OCI-LY7 (cell line): ENCODE results near the gene TAGLN2. TPM values are rescaled to one million over a fixed set of nuclear protein-coding genes. Genes with fewer than 3 reads are reported as not detected.

ENCODE experiments used
- BruUV-seq: library from RNA; stranded (reverse); fragments of 400-500 nt; replicated peaks from 2 replicates; lab custom pipeline; 2021; lab: Mats Ljungman, UMichigan
- CTCF ChIA-PET: fragments of 300-600 bp; sonication (Branson Sonifier 250); formaldehyde crosslinking; loops from one replicate; lab custom pipeline; 2022; ENCODE audit warnings: antibody characterized with exemption; ENCODE audit not compliant: unreplicated experiment; lab: Charles Lee
- POLR2A ChIA-PET: fragments of 300-600 bp; sonication (Branson Sonifier 250); formaldehyde crosslinking; loops from one replicate; lab custom pipeline; 2022; ENCODE audit warnings: antibody characterized with exemption; lab: Charles Lee
- DNase-seq: peaks from one replicate; pipeline ENCODE4 v3.0.0-alpha.2; 2015; ENCODE audit warnings: low spot score
- H2AFZ ChIP-seq: fragments of 200-600 bp; sonication (generic), shearing (Covaris generic); 2 replicates; pipeline ENCODE4 v1.6.1; 2014; ENCODE audit warnings: mild to moderate bottlenecking, antibody characterized with exemption, low read length, moderate library complexity
- H3K27ac ChIP-seq: fragments of 200-600 bp; sonication (generic); 2 replicates; pipeline ENCODE4 v1.5.1; 2014; ENCODE audit warnings: mixed run types, low read depth, mild to moderate bottlenecking, moderate library complexity, low read length, inconsistent platforms; ENCODE audit not compliant: poor library complexity, severe bottlenecking
- H3K36me3 ChIP-seq: fragments of 200-600 bp; sonication (generic); 2 replicates; pipeline ENCODE4 v1.6.1; 2014; ENCODE audit warnings: mild to moderate bottlenecking, antibody characterized with exemption, low read length, moderate library complexity, mixed read lengths; ENCODE audit not compliant: insufficient read depth
- H3K4me1 ChIP-seq: fragments of 200-600 bp; sonication (generic); 2 replicates; pipeline ENCODE4 v1.5.1; 2014; ENCODE audit warnings: mild to moderate bottlenecking, low read length; ENCODE audit not compliant: insufficient read depth, poor library complexity, severe bottlenecking
- H3K4me2 ChIP-seq: fragments of 200-600 bp; sonication (generic); 2 replicates; pipeline ENCODE4 v1.6.1; 2014; ENCODE audit warnings: mild to moderate bottlenecking, low read length
- H3K4me3 ChIP-seq: fragments of 200-600 bp; sonication (generic); 2 replicates; pipeline ENCODE4 v1.5.1; 2014; ENCODE audit warnings: mild to moderate bottlenecking, low read depth, low read length; ENCODE audit not compliant: poor library complexity, severe bottlenecking
- H3K79me2 ChIP-seq: fragments of 200-600 bp; sonication (generic); 2 replicates; pipeline ENCODE4 v1.6.1; 2016; ENCODE audit warnings: low read depth, mild to moderate bottlenecking, low read length, moderate library complexity, mixed read lengths; ENCODE audit not compliant: insufficient read depth
- H3K9me2 ChIP-seq: fragments of 200-600 bp; sonication (generic); 2 replicates; pipeline ENCODE4 v1.6.1; 2016; ENCODE audit warnings: mild to moderate bottlenecking, low read length, mixed read lengths; ENCODE audit not compliant: insufficient read depth
- H3K9me3 ChIP-seq: fragments of 200-600 bp; sonication (generic); 2 replicates; pipeline ENCODE4 v1.6.1; 2014; ENCODE audit warnings: mild to moderate bottlenecking, mixed run types, low read length, mixed read lengths
- H4K20me1 ChIP-seq: fragments of 200-600 bp; sonication (generic); 2 replicates; pipeline ENCODE4 v1.6.1; 2014; ENCODE audit warnings: mild to moderate bottlenecking, antibody characterized with exemption, low read length, moderate library complexity, mixed read lengths; ENCODE audit not compliant: insufficient read depth
- EZH2phosphoT487 ChIP-seq: fragments of 200-600 bp; sonication (generic); IDR thresholded peaks from 2 replicates; pipeline ENCODE4 v1.6.1; 2018; ENCODE audit warnings: low read depth, borderline replicate concordance, mild to moderate bottlenecking, mixed run types, antibody characterized with exemption, low read length, moderate library complexity, mixed read lengths
- intact Hi-C: fragments of 100-400 bp; cut with micrococcal nuclease; formaldehyde crosslinking; loops from one replicate; pipeline ENCODE4 v1.10.0; 2022; ENCODE audit not compliant: unreplicated experiment
- total RNA-seq, 2 experiments: library from RNA; depleted of rRNA in 1 of 2; stranded (reverse); fragments of >200 nt in 1 of 2; shearing (Covaris generic) in 1 of 2; gene quantifications; 2 replicates each; pipeline ENCODE4 v1.2.3, GENCODE V29; 2014 to 2022
- TF ChIP-seq, protein P1 (sequence below): fragments of 200-600 bp; sonication (generic); conservative IDR thresholded peaks from 2 replicates; pipeline ENCODE4 v1.5.1; 2014; ENCODE audit warnings: mild to moderate bottlenecking, antibody characterized with exemption, low read length, moderate library complexity, mixed read lengths

TAGLN2 gene
- total RNA-seq, 2 experiments from 2014 or later = 193 to 215 TPM

GRCh38 chr1:159935719-159936272, 10.5 kb upstream of the TAGLN2 start:
- Histone ChIP-seq H3K4me3 (no peak overlapping the region), H3K4me1 (peaks cover 8% of the 10 kb centered on the region), H4K20me1 (no peaks in the 10 kb centered on the region), H3K4me2 (no peak overlapping the region), H3K9me3 (no peaks in the 10 kb centered on the region), H3K36me3 (no peaks in the 10 kb centered on the region), H2AFZ (no peak overlapping the region), H3K9me2 (no peaks in the 10 kb centered on the region), H3K27ac (no peak overlapping the region), H3K79me2 (no peaks in the 10 kb centered on the region)
- ChIA-PET CTCF (interaction anchor here (1.1 kb wide), 1 partner anchor 72 kb away, joined by 4 read pairs; no protein-coding TSS in a partner anchor), POLR2A (no interaction called here)
- BruUV-seq = no TSS peak
- TF ChIP-seq, protein P1, sequence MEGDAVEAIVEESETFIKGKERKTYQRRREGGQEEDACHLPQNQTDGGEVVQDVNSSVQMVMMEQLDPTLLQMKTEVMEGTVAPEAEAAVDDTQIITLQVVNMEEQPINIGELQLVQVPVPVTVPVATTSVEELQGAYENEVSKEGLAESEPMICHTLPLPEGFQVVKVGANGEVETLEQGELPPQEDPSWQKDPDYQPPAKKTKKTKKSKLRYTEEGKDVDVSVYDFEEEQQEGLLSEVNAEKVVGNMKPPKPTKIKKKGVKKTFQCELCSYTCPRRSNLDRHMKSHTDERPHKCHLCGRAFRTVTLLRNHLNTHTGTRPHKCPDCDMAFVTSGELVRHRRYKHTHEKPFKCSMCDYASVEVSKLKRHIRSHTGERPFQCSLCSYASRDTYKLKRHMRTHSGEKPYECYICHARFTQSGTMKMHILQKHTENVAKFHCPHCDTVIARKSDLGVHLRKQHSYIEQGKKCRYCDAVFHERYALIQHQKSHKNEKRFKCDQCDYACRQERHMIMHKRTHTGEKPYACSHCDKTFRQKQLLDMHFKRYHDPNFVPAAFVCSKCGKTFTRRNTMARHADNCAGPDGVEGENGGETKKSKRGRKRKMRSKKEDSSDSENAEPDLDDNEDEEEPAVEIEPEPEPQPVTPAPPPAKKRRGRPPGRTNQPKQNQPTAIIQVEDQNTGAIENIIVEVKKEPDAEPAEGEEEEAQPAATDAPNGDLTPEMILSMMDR = no peak
- no peak for TF ChIP-seq EZH2phosphoT487
- intact Hi-C loops = loop anchor here (1.0 to 2.0 kb wide), 2 partner anchors 72 to 143 kb away; no protein-coding TSS in a partner anchor
- DNase-seq = no peak

DNA sequence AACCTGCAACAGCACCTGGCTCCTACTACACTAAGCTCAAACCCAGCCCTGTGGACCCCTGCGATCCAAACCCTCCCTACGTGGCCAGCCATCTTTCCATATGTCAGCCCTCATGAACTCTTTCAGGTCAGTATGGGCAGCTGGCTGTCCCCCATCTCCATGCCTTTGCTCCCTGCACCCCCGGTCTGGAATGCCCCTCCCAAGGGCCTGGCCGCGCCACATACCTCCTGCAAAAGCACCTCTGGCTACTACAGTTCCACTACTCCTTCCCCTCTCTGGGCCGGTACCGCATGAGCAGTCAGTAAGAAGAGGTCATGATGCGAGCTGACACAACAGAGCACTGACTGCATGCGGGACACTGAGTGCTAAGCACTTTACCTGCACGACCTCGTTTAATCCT, 10.0 kb upstream of the TAGLN2 start:
- no TSS peak for BruUV-seq
- Histone ChIP-seq H3K27ac (no peak overlapping the region), H3K79me2 (no peaks in the 10 kb centered on the region), H3K4me1 (peaks cover 8% of the 10 kb centered on the region), H3K9me3 (no peaks in the 10 kb centered on the region), H2AFZ (no peak overlapping the region), H3K36me3 (no peaks in the 10 kb centered on the region), H4K20me1 (no peaks in the 10 kb centered on the region), H3K4me2 (no peak overlapping the region), H3K9me2 (no peaks in the 10 kb centered on the region), H3K4me3 (no peak overlapping the region)
- ChIA-PET CTCF (no interaction called here), POLR2A (no interaction called here)
- DNase-seq = no peak
- TF ChIP-seq EZH2phosphoT487 = no peak
- TF ChIP-seq, protein P1 = no peak
- intact Hi-C loops = no loop called here

- CTCF ChIA-PET = no interaction called here
- intact Hi-C loops = no loop called here
Observed at GRCh38 chr1:159934136-159935039, 9.1 kb upstream of the TAGLN2 start.

More at GRCh38 chr1:159934136-159935039, 9.1 kb upstream of the TAGLN2 start:
- Histone ChIP-seq H3K36me3 (no peaks in the 10 kb centered on the region), H3K27ac (no peak overlapping the region), H3K4me2 (no peak overlapping the region), H3K4me1 (peaks cover 8% of the 10 kb centered on the region), H4K20me1 (no peaks in the 10 kb centered on the region), H2AFZ (no peak overlapping the region), H3K4me3 (no peak overlapping the region), H3K9me2 (no peaks in the 10 kb centered on the region), H3K9me3 (no peaks in the 10 kb centered on the region), H3K79me2 (no peaks in the 10 kb centered on the region)
- no TSS peak for BruUV-seq
- POLR2A ChIA-PET = no interaction called here
- DNase-seq = no peak
- TF ChIP-seq, protein P1 = no peak
- no peak for TF ChIP-seq EZH2phosphoT487
